Prostate gland (tissue), 2 donors: Measurements from ENCODE around the gene TJP1. TPM values are rescaled to one million over a fixed set of nuclear protein-coding genes. Genes with fewer than 3 reads are reported as not detected.
"Not testable (repeated sequence)": the region's sequence is repeated elsewhere in the genome, so short reads cannot be mapped to it uniquely, and the experiment has no call there.

ENCODE experiments used
- DNase-seq: peaks from one replicate; pipeline ENCODE4 v3.0.0-alpha.2; 2019; ENCODE audit warnings: low spot score
- H3K27ac ChIP-seq, 2 donors: fragments of 200-600 bp; sonication (generic); 2 replicates each; pipeline ENCODE4 v1.5.1; 2017 to 2019
- H3K27me3 ChIP-seq: fragments of 200-600 bp; sonication (generic); replicated peaks from 2 replicates; pipeline ENCODE4 v1.5.1; 2019; ENCODE audit not compliant: insufficient read depth
- H3K36me3 ChIP-seq, 2 donors: fragments of 200-600 bp; sonication (generic); 1 replicate in 1 of 2; 2 replicates in 1 of 2; pipeline versions ENCODE4 v1.5.1 to v1.8.1; 2017 to 2019
- H3K4me1 ChIP-seq: fragments of 200-600 bp; sonication (generic); replicated peaks from 2 replicates; pipeline ENCODE4 v1.5.1; 2019
- H3K4me3 ChIP-seq, 2 donors: fragments of 200-600 bp; sonication (generic); 2 replicates each; pipeline ENCODE4 v1.5.1; 2017 to 2019
- H3K9me3 ChIP-seq: fragments of 200-600 bp; sonication (generic); 2 replicates; pipeline ENCODE4 v1.5.1; 2017
- POLR2A ChIP-seq: fragments of 450-650 bp; IDR thresholded peaks from one replicate; pipeline ENCODE4 v1.6.1; 2016; ENCODE audit warnings: antibody characterized with exemption, mild to moderate bottlenecking
- POLR2AphosphoS5 ChIP-seq: sonication (generic); formaldehyde crosslinking; IDR thresholded peaks from one replicate; pipeline ENCODE4 v1.6.1; 2017; ENCODE audit warnings: antibody characterized with exemption
- WGBS: methylation state at CpG from one replicate; pipeline ENCODE4 v1.1.5; 2018; 5-methylcytosine and 5-hydroxymethylcytosine counted together
- intact Hi-C: fragments of 100-400 bp; cut with DNase I; formaldehyde crosslinking; loops from one replicate; pipeline ENCODE4 v1.14.2; 2022
- total RNA-seq, 2 donors: library from RNA; depleted of rRNA; stranded (reverse); fragments of >200 nt; gene quantifications; one replicate each; pipeline ENCODE4 v1.1.0, GENCODE V29; 2016
- TF ChIP-seq, protein P1 (sequence below), 4 experiments: fragments of 200-600 bp in 2 of 4; fragments of 450-650 bp in 2 of 4; sonication (generic) in 2 of 4; IDR thresholded peaks; 1 replicate in 3 of 4; 2 replicates in 1 of 4; pipeline ENCODE4 v1.5.1; 2016 to 2019; ENCODE audit warnings: antibody characterized with exemption in 4 of 4, mild to moderate bottlenecking in 2 of 4, moderate library complexity in 2 of 4

TJP1 gene
- total RNA-seq, 2 donors from 2014 or later, result 88.4 to 216 TPM

DNA sequence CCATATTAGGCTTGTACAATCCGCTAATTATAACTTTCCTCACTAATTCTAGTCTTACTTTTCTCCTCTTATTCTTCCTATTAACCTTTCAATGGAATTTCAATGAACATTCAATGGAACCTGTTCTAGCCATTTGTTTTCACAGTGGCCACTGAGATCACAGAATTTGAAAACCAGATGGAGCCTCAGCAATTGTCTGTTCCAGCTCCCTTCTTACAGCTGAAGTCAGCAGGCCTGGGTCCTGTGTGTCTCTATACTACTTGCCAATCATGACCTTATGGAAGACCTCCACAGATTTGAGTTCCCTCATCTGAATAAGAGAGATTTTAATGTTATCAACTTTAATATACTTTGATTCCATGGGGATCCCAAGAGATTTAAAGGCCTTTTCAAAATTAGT is 36.6 kb downstream of the TJP1 start:
- DNase-seq, result no peak
- Histone ChIP-seq H3K36me3 (no peaks in the 10 kb centered on the region), H3K27ac (no peak overlapping the region), H3K9me3 (no peaks in the 10 kb centered on the region), H3K27me3 (no peaks in the 10 kb centered on the region), H3K4me1 (no peaks in the 10 kb centered on the region), H3K4me3 (no peak overlapping the region)
- intact Hi-C loops, result no loop called here
- TF ChIP-seq, protein P1, sequence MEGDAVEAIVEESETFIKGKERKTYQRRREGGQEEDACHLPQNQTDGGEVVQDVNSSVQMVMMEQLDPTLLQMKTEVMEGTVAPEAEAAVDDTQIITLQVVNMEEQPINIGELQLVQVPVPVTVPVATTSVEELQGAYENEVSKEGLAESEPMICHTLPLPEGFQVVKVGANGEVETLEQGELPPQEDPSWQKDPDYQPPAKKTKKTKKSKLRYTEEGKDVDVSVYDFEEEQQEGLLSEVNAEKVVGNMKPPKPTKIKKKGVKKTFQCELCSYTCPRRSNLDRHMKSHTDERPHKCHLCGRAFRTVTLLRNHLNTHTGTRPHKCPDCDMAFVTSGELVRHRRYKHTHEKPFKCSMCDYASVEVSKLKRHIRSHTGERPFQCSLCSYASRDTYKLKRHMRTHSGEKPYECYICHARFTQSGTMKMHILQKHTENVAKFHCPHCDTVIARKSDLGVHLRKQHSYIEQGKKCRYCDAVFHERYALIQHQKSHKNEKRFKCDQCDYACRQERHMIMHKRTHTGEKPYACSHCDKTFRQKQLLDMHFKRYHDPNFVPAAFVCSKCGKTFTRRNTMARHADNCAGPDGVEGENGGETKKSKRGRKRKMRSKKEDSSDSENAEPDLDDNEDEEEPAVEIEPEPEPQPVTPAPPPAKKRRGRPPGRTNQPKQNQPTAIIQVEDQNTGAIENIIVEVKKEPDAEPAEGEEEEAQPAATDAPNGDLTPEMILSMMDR (IDR thresholded peaks at IDR 0.05), result no peak
- no peak for TF ChIP-seq POLR2AphosphoS5
- no peak for TF ChIP-seq POLR2A
- WGBS, result 98% methylated on average over 1 of the region's 1 CpG

DNA sequence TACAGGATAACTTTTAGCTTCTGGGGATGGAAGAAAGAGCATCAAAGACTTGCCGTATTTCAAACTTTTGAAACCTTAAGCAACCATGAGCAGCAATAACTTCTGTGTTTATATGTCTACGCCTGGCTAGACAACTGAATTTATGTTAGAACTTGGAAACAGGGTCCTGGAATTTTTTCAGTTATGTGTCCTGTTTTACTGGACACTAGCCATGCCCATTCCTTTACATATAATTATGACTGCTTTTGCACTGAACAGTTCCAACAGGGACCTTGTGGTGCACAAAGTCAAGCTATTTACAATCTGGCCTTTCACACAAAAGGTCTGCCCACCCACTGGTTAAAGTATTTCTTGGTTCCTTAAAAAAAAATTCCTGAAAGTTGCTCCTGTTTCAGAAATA is 37.1 kb downstream of the TJP1 start:
- Histone ChIP-seq H3K36me3 (no peaks in the 10 kb centered on the region), H3K4me3 (no peak overlapping the region), H3K27me3 (no peaks in the 10 kb centered on the region), H3K27ac (no peak overlapping the region), H3K9me3 (no peaks in the 10 kb centered on the region), H3K4me1 (no peaks in the 10 kb centered on the region)
- intact Hi-C loops, result no loop called here
- TF ChIP-seq POLR2A, result no peak
- TF ChIP-seq, protein P1 (IDR thresholded peaks at IDR 0.05), result no peak
- no peak for TF ChIP-seq POLR2AphosphoS5
- WGBS, result 82% methylated on average over 2 of the region's 2 CpGs
- no peak for DNase-seq

DNA sequence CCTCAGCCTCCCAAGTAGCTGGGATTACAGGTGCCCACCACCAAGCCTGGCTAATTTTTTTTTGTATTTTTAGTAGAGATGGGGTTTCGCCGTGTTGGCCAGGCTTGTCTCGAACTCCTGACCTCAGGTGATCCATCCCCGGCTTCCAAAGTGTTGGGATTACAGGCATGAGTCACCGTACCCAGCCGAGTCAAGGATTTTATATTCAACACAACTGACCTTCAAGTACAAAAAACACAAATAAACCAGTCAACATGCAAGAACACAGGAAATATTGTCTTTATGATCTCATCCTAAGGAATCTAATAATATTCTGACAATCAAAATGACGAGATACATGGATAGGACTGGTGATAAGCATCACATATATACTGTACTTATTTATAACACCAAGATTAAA is 37.9 kb downstream of the TJP1 start:
- H3K4me1 ChIP-seq, result no peaks in the 10 kb centered on the region
- no peak for TF ChIP-seq POLR2AphosphoS5
- no peak for TF ChIP-seq POLR2A
- TF ChIP-seq, protein P1 (IDR thresholded peaks at IDR 0.05), result no peak
- H3K4me3 ChIP-seq, result no peak overlapping the region
- H3K27ac ChIP-seq, result no peak overlapping the region
- DNase-seq, result no peak
- H3K27me3 ChIP-seq, result no peaks in the 10 kb centered on the region
- H3K36me3 ChIP-seq, result no peaks in the 10 kb centered on the region
- no peaks in the 10 kb centered on the region for H3K9me3 ChIP-seq
- WGBS, result 78% methylated on average over 7 of the region's 7 CpGs
- intact Hi-C loops, result no loop called here

DNA sequence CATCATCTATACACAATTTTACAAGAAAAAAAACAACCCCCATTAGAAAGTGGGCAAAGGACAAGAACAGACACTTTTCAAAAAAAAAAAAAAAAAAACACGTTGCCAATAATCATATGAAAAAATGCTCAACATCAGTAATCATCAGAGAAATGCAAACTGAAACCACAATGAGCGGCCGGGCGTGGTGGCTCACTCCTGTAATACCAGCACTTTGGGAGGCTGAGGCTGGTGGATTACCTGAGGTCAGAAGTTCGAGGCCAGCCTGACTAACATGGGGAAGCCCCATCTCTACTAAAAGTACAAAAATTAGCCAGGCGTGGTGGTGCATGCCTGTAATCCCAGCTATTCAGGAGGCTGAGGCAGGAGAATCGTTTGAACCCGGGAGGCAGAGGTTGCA is 39.5 kb downstream of the TJP1 start:
- H3K36me3 ChIP-seq, H3K9me3 ChIP-seq, H3K27ac ChIP-seq, H3K4me3 ChIP-seq, H3K4me1 ChIP-seq, intact Hi-C loops, H3K27me3 ChIP-seq, DNase-seq: not testable (repeated sequence)
- WGBS, result 84% methylated on average over 8 of the region's 8 CpGs

DNA sequence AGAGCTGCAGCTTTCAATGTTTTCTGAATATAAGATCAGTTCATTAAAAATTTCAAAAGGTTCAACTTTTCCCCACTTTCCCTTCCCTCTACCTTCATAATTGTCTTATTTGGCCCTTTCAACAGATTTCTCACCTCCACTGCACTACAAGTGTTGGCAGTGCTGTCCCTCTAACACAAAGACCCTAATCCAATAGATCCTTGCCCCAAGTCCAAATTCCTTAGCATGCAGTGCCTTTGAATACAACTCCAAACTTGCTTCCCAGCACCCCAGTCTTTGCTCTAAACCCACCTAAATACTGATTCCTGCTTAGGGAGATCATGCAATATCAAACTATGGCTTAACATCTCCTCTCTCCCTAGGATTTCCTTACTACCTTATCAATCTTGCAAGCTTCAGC is 43.9 kb downstream of the TJP1 start:
- no peak for DNase-seq
- TF ChIP-seq POLR2A (no peak), POLR2AphosphoS5 (no peak)
- TF ChIP-seq, protein P1 (IDR thresholded peaks at IDR 0.05), result no peak
- no peaks in the 10 kb centered on the region for H3K9me3 ChIP-seq
- no peaks in the 10 kb centered on the region for H3K27me3 ChIP-seq
- H3K27ac ChIP-seq, result no peak overlapping the region
- no peaks in the 10 kb centered on the region for H3K36me3 ChIP-seq
- no peak overlapping the region for H3K4me3 ChIP-seq
- H3K4me1 ChIP-seq, result no peaks in the 10 kb centered on the region
- intact Hi-C loops, result loop anchor here (10.0 kb wide), 1 partner anchor 296 kb away; no protein-coding TSS in a partner anchor
